NCI-H1417 (cell line): Measurements from ENCODE around the gene PRODH2.
A peak's percentile ranks its signal among the peaks of the same experiment; 100 is the strongest.

Experiments
- DNase-seq, 3 experiments: peaks; one replicate each; lab custom pipeline; 2025; lab: John Stamatoyannopoulos, UW

Gene PRODH2, protein sequence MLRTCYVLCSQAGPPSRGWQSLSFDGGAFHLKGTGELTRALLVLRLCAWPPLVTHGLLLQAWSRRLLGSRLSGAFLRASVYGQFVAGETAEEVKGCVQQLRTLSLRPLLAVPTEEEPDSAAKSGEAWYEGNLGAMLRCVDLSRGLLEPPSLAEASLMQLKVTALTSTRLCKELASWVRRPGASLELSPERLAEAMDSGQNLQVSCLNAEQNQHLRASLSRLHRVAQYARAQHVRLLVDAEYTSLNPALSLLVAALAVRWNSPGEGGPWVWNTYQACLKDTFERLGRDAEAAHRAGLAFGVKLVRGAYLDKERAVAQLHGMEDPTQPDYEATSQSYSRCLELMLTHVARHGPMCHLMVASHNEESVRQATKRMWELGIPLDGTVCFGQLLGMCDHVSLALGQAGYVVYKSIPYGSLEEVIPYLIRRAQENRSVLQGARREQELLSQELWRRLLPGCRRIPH

DNA sequence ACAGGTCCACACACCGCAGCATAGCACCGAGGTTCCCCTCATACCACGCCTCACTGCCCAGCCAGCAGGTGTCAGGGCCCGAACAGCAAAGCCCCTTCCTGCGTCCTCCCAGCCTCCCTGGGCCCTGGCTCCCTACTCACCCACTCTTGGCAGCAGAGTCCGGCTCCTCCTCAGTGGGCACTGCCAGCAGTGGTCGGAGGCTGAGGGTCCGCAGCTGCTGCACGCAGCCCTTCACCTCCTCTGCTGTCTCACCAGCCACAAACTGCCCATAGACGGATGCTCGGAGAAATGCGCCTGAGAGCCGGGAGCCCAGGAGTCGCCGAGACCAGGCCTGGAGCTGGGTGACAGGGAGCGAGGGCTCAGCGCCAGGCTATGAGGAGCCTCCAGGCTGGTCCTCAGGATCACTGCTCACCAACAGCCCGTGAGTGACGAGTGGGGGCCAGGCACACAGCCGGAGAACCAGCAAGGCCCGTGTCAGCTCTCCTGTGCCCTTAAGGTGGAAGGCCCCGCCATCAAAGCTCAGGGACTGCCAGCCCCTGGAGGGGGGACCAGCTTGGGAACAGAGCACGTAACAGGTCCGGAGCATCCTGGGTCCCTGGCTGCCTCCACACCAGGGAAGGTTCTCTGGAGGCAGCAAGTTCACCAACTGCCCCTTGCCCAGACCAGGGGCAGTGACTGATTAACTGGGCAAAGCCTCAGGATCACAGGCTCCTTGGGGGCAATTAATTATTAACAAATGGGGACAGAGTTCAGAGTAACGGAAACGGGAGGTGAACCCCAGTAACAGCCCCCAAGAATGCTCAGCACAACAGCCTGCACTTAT, at the start of gene PRODH2:
PRODH2 (minus strand) TSS at position 626 of the 823 bp plus-strand sequence; CDS start at position 586, 40 bp downstream.
- no peak for DNase-seq

DNA sequence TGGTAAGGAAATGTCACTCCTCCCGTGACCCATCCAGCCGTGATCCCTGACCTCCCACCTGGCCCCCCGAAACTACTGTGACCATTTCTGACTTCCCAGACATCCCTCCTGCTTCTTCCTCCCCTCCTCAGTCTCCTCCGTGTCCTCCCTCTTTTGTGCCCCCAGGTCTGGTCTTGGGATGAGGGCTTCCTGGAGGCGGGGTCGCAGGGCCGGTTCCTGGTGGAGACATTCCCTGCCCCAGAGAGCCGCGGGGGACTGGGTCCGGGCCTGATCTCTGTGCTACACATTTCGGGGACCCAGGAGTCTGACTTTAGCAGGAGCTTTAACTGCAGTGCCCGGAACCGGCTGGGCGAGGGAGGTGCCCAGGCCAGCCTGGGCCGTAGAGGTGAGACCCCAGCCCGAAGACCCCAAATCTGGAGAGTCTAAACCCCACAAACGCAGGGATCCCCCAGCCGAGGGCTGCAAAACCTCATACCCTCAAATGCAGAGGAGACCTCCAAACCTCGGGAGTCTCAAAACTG, 49.1 kb upstream of the PRODH2 start:
- DNase-seq = no peak

DNA sequence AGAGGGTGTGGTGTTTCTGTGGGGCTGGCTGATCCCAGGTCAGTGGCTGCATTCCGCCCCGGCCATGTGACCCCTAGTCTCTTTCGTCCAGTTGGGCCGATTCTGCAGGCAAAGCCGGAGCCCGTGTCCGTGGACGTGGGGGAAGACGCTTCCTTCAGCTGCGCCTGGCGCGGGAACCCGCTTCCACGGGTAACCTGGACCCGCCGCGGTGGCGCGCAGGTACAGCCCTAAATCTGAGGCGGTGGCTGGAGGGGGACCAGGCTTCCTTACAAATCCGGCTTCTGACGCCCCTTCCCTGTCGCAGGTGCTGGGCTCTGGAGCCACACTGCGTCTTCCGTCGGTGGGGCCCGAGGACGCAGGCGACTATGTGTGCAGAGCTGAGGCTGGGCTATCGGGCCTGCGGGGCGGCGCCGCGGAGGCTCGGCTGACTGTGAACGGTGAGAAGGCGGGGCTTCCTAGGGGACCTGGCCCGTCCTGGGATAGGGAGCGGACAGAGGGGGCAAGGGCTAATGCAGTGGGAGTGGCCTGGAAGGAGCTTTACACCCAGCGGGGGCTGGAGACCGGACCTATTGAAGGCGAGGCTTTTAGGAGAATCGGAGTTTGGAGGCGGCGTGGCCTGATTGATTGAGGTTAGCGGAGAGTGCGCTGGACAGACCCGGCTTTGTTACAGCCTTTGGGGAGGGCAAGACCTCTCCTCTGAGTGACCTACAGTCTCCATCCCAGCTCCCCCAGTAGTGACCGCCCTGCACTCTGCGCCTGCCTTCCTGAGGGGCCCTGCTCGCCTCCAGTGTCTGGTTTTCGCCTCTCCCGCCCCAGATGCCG, 48.4 kb upstream of the PRODH2 start:
- DNase-seq = no peak

DNA sequence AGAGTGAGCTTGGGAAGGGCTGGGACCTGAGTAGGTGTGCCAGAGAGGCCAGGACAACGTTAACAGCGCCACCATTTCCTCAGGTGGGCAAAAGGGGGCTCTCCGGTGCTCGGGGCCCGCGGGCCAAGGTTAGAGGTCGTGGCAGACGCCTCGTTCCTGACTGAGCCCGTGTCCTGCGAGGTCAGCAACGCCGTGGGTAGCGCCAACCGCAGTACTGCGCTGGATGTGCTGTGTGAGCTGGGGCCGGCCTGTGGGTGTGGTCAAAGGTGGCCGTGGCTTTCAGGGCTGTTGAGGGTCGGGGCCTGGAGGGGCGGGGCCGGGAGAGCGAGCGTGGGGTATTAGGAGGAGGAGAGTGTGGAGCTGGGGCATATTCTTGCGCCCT, 47.8 kb upstream of the PRODH2 start:
- no peak for DNase-seq

DNA sequence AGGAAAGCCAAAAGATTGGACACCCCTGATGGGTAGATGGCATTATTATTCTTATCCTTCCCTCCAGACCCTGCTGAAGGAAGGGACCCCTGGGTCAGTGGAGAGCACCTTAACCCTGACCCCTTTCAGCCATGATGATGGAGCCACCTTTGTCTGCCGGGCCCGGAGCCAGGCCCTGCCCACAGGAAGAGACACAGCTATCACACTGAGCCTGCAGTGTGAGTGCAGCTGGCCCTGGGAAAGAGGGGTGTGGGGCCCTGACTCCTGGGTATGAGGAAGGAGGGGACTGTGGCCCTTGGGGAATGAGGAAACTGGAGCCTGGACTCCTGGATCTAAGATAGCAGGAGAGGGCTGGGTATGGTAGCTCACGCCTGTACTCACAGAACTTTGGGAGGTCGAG, 46.8 kb upstream of the PRODH2 start:
- DNase-seq = no peak

DNA sequence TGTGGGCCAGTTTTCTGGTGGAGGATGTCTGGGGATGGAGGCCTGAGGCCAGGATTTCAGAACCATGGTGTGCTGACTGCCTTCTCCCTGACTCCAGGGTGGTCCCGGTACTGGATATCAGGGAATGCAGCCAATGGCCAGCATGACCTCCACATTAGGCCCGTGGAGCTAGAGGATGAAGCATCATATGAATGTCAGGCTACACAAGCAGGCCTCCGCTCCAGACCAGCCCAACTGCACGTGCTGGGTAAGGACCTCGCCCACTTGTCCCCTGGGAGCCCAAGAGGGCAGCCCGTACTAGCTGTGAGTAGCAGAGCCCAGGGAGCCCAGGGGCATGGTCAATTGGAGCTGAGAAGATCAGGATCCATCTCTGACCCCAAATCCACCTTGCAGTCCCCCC, 45.7 kb upstream of the PRODH2 start:
- no peak for DNase-seq

DNA sequence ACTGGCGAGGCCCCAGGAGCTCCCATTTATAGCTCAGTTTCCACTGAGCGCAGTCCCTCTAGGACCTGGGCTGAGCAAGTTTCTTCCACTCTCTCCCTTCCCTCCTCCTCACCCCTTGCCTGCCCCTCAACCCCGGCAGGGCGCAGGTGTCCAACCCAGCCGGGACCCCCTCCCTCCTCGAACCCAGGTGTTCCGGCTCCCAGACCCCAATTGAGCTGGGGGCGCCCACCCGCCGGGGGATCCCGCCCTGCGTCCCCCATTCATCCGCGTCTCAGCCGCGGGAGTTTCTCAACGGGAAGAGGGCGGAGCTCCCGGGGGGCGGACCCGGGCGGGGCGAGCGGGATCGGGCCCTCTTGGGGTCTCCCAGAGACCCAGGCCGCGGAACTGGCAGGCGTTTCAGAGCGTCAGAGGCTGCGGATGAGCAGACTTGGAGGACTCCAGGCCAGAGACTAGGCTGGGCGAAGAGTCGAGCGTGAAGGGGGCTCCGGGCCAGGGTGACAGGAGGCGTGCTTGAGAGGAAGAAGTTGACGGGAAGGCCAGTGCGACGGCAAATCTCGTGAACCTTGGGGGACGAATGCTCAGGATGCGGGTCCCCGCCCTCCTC, 44.0 kb upstream of the PRODH2 start, which contains the start of gene KIRREL2:
KIRREL2 (plus strand) TSS at position 366 of the 604 bp plus-strand sequence; CDS start at position 575, 209 bp downstream.
- peak in 2 of 3 experiments; percentile 32 to 48 for DNase-seq

DNA sequence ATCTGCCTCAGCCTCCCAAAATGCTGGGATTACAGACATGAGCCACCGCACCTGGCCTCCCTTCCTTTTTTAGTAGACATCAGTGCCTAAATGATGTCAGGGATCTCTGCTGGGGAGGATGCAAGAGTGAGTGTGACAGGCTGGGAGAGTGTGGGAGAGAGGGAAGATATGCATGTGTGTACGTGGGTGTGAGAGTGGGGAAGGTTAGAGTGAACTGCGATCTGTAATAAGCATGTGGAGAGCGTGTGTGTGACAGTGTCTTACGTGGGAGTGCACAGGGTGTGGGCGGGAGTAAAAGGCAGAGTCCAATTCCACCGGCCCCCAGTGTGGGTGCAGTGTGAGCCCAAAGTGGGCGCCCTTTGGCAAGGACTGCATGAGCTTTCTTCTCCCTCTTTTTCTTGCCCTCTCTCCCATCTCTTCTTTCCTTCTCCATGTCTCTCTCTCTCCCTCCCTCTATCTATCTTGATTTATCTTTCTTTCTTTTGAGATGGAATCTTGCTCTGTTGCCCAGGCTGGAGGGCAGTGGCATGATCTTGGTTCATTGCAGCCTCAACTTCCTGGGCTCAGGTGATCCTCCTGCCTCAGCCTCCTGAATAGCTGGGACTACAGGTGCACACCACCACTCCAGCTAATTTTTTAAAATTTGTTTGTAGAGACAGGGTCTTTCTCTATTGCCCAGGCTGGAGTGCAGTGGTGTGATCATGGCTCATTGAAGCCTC, 40.6 kb upstream of the PRODH2 start:
- DNase-seq = no peak

DNA sequence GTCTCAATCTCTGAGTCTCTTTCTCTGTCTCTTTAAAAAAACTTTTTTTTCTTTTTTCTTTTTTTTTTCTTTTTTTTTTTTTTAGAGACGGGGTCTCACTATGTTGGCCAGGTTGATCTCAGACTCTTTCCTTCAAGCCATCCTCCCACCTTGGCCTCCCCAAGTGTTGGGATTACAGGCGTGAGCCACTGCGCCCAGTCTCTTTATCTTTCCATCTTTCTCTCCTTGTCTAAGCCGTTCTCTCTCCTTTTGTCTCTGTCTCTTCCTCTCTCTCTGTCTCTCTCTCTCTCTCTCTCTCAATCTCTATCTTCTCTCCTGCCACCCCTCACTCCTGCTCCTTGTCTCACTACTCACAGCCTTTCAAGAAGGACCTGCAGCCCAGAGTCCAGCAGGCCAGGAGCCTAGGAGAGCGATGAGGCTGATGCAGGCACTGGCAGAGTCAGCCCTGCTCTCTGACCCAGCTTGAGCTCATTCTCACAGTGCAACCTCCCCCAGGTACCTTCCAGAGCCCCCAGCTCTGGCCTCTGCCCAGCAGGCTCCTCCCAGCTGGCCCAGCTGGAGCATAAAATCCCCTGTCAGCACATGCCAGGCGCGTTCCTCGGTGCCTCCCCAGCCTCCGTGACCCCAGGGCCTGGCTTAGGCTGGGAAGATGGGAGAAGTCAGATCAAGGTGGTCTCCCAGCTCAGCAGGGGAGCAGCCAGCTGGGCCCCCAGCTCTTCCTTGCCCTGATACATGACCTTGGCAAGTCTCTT, 39.6 kb upstream of the PRODH2 start, which contains the start of gene NPHS1:
NPHS1 (minus strand) TSS at position 476 of the 752 bp plus-strand sequence. CDS start 667 bp downstream, outside the sequence.
- DNase-seq = no peak

DNA sequence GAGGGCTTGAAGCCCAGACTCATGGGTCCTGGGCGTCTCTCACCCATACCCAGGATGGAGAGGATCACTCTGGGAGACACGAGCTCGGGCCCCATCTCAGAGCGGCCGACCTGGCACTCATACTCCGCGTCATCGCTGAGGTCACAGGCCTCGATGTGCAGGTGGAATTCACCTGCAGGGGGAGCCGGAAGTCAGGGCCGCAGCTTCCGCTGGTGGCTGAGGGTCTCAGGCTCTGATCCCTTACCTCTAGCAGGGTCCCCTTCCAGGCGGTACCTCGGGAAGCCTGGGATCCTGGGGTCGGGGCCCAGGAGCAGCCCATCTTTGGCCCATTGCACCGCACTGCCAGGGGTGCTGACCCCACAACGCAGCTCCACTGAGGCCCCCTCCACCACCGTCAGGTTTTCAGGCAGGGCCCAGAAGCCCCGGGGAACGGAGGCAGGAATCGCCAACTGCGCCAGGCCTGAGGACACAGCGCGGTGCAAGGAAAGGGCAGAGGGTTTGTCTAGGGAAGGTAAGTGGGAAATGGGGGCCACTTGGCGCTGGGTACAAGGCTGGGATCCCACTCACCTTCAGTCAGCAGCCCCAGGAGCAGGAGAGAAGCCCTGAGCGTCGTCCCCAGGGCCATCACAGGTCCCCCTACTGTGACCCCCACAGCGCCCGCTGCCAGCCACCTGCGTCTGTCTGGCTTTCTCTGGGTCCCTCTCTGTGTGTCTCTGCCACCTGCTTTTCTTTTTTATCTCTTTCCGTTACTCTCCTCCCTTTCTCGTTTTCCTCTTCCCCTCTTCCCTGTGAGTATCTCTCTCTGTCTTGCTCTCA, 38.8 kb upstream of the PRODH2 start:
- DNase-seq = peak in 1 of 3 experiments; percentile 2

DNA sequence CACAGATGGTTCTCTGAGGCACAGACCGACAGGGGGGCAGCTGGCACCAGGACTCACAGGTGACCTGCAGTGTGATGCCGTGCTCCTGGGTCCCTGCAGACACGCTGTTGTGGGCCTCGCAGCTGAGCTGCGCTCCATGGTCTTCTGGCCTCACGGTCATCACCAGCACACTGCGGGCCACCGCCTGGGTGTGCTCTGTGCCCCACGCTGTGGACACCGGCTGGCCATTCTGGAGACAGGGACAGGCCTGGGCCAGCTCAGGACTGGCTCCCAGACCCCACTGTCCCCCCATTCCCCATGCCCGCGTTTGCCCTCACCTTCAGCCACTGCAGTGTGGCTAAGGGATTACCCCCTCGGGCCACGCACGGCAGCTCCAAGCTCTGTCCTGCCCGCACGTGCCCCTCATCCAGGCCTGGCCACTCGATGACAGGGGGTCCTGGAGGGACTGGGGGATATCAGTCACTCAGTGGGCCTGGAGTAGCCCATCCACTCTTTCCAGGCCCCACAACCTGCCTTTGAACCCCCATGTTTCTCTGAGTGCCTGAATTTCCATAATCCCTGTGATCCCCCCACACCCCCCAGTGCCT, 36.4 kb upstream of the PRODH2 start:
- DNase-seq = no peak

DNA sequence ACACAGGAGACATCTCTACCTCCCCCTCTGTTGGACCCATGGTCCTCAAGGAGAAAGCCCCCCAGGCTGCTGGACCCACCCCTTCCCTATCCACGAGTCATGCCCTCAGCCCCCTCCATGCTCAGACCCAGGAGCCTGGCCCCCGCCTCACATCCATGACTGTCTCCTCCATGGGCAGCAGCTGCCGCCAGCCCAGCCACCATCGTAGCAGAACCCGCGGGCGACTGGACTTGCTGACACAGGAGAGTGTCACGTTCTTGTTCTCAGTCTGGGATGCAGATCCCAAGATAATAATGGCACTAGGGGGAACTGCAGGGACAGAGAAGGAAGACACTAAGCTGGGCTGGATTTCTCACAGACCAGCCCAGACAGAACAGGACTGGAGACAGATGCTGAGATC, 35.8 kb upstream of the PRODH2 start:
- no peak for DNase-seq

DNA sequence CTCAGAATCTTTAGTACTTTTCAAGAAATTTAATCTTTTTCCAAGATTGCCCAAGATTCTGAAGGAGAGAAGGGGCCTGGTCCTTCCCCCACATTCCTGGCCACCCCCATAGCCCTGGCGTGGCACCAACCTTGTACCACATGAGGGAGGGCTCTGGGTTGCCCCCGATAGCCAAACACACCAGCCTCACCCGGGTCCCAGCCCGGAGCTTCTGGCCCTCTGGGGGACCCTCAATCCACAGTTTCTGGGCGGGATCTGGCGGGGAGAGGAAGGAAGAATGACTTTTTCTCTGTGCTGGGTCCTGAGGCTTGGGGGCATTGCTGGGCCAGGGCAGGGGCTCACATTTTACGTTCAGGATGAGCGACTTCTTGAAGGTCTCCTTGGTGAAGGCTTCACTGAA, 35.3 kb upstream of the PRODH2 start:
- no peak for DNase-seq

DNA sequence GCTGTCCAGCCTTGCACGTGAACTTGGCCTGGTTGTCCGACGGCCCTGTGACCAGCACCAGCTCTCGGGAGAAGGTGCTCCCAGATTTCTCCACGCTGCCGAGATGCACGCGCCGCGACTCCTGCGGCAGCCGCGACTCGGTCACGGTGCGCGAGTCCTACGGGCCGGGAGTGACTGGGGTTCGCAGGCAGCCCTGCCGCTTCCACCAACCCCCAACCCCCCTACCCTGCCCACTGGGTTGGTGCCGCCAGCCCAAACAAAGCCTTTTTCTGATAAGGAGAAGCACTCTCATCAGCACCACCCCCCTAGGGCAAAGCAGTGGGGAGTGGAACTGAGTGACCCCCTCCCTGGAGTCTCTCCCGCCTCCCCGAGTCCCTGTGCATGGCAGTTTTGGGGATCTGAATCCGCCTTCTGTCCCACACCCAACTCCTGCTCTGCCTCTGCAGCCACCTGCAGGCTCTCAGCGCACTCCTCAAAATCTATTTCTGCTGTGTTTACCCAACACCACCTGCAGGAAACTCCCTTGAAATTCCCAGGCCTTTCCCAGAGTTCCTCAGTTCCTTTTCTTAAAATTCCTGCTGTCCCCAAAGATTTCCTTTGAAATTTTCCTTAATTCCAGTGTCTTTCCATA, 33.5 kb upstream of the PRODH2 start:
- DNase-seq = peak; percentile 14 to 51 (median 44)

DNA sequence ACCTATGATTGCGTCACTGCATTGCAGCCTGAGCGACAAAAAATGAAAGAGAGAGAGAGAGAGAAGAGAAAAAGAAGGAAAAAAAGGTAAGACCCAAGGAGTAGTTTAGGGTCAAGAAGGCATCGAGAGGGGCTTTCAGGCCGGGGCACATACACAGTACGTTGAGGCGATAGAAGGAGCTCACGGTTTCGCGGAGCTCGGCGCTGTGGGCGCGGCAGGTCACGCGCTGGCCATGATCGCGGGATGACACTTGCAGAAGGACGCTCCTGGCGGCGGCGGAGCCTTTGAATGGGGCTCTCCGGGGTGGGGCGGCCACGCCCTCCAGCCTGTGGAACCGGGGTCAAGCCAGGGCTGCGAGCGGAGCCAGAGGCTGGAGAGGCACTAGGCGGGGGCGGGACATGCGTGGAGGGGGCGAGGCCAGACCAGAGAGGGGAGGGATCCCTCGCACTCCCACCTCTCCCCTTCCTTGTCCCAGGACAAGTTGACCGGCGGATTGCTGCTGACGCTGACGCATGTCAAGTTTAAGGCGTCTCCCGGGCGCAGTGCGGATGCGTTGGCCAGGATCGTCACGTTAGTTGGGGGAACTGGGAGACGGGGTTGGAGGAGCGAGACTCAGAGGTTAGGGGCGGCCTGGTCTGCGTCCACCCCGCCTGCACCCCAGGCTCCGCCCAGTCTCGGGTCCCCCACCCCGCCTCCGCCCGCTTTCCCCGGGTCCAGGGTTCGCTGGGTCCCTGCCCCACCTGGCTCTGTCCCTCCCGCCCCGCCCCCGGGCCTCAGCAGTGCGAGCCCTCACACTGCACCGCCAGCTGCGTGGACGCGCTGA, 32.8 kb upstream of the PRODH2 start:
- peak; percentile 14 to 36 (median 14) for DNase-seq

DNA sequence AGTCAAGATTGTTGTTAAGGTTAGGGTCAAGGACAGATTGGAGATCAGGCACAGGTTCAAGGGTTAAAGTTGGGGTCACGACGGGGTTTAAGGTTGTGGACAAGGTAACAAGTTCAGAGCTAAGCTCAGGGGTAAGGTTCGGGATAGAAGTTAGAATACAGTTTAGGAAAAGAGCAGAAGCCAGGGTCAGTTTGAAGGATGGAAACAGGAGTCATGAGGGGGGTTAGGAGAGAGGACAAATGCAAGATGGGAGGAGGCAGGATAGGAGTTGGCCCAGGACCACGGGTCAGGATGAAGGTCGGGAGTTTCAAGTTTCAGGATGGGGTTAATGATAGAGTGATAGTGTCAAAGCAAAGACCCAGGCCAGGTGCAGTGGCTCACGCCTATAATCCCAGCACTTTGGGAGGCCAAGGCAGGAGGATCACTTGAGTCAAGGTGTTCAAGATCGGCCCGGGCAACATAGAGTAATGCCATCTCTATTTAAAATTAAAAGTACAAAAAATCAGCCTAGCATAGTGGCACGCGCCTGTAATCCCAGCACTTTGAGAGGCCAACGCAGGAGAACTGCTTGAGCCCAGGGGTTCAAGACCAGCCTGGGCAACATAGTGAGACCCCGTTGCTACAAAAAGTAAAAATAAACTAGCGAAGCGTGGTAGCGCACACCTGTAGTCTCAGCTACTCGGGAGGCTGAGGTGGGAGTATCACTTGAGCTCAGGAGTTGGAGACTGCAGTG, 32.0 kb upstream of the PRODH2 start:
- no peak for DNase-seq
